HG03045 (cell line): ENCODE data around the gene FAM168A.

Source experiments
- ATAC-seq: cut with Tn5 transposase; IDR thresholded peaks from one replicate; pipeline ENCODE4 v1.9.1; 2021; ENCODE audit warnings: mild to moderate bottlenecking, moderate library complexity; ENCODE audit not compliant: unreplicated experiment

The FAM168A gene

DNA sequence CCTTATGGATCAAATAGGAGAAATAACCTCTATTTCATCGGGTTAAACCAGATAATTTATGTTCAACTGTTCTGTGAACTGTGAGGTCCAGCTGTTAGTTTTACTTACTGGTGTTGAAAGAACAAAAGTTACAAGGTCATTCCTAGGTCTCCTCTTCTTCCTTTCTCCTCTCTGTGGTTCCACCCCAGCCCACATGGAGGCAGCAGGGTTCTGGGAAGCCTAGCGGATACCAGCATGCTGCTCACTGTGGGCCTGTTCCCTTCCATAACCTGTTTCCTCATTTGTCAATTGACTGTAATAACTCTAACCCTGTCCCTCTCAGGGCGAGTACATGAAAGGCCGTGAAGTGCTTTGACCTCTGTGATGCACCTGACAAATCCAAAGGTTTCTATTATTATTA lies 193.9 kb downstream of the FAM168A start:
- no peak for ATAC-seq

DNA sequence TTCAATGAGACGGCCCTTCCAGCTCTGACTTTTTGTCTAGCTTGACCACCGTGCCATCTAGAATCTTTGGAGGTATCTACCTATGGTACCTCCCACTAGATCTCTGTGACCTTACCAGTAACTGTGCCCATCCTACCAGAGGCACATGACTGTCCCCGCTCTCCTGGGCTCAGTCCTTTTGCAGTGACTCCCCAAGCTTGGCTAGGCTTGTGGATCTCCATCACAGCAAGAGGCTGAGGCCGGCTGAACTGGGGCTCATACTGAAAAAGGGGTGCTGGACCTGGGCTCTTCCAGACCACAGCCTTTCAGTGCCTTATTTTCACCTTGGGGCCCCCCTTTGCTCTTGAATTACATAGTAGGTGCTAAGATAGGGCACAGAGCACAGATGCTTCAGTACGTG lies 194.4 kb downstream of the FAM168A start:
- ATAC-seq, result no peak

DNA sequence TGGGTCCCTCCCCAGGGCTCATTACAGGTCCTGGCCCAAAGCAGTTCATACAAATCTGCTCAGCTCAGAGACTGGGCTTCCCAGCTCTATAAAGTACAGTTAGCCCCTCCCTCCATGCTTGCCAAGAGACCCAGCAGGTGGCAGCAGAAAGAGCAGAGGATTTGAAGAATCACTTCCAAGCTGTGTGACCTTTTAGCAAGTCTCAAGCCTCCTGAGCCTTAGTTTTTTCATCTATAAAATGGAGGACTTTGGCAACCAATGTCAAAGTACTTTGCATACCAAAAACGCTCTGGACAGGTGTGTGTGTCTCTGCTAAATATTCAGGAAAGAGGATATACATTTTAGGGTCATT lies 195.1 kb downstream of the FAM168A start:
- no peak for ATAC-seq

DNA sequence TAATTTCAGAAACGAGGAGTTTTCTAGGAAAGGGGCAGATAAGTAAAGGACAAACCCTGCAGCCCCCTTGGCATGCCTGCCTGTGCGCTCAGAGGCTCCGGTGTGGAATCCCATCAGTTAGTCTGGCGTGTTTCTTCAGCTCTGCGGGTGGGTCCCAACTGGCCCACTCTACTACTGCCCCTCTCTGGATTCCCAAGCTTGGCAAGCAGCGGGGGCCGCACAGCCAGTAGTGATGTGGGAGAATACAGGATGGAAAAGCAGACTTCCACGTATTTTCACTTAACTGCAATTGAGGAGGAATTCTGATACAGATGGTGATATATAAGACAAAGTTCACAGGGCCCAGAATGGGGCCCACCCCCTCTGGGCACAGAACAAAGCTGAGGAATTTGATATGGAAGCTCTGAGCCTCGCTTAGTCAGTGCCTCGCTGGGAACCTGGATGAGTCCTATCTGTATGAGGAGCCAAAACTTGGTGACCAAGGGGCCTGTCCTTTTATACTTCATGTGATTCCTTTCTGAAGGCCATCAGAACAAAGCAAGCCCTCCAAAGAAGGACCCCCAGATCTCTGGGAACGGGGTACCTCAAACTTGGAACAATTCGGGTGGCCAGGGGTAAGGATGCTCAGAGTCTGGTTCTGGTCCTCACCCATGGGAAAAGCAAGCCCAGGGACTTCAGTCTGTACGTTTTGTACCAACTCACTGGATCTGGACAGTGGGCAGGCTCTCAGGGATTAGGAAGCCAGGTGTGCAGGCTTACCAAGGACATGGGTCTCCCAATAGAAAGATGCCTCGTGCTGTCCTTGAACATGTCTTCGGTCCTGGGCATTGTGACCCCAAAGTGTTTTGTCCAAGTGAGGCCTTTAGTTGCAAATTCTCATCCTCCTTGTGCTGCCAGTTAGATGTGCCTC lies 195.7 kb downstream of the FAM168A start:
- ATAC-seq, result no peak

DNA sequence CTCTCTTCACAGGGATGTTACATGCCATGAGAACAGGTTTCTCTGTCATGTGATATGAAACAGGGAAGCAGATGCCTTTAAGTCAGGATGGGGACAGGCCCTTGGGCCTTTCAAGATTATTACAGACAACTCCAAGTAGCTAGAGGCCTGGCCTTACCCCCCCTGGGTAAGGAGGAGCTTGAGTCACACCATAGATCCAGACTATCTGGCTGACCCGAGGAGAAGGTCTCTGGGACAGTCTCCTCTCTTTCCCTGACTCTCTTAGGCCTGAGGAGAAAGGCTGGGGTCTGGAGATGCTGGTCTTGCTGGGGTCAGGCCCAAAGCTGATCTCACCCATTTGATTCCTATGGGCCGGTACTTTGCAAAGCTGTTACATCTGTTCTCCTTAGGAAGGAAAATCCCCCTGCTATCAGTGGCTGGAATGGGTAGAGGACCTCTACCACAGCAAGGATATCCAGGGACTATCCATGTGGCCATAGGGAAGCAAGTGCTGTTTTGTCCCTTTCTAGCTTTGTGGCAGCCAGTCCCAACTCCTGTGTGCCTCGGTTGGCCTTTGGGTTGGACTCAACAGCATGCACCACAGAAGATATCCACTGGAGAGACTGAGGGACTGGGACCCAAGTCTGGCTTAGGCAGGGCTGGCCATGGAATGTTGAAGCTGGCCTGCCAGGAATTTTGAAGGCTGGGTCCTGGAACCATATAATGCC lies 196.5 kb downstream of the FAM168A start:
- ATAC-seq, result no peak

DNA sequence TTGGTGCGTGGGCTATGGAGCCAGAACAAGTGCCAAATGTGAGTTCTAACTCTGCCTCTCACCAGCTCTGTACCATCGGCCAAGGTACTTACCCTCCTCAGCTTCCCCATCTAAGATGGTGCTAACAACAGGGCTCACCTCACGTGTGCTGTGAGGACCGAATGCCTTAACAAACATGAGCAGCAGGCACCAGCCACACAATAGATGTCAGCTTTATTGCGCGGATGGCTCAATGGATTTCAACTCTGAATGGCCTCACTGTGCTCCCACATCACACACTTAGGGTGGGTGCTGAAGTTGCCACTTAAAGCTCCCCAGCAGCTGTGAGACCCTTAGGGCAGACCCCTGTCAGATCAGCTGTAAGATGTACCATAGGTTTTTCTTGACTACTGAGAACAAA lies 197.6 kb downstream of the FAM168A start:
- no peak for ATAC-seq

DNA sequence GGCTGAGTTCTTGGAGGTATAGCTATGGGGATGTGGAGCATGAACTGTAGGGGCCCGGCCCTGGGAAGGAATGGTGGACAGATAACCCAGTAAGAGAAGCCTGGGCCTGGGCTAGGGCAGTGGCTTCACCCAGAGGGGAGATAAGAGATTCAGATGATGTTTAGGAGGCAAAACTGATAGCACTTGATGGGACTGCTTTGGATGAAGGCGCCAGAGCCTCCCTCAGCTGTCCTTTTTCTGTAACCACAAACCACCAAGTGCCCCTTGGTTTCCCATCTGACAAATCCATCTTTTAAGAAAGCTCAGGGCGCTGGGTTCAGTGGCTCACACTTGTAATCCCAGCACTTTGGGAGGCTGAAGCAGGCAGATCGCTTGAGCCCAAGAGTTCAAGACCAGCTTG lies 198.3 kb downstream of the FAM168A start:
- ATAC-seq, result no peak

DNA sequence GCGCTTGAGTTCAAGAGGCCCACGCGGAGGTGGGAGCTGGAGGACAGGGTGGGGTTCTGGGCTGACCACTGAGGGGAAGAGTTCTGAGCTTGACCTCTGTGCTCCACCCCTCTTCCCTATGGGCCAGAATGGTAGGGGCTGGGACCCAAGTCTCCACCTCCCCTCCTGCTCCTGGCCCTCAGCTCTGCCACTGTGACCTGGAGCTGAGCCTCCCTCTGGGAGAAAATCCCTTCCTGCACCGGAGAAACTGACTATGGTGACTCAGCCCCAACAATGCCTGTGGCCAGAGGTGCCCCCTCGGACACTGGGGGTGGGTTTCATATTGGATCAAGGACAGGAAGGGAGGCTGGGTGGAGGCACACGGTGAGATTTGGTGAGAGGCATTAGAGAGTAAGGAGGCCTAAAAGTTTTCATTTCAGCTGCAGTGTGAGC lies 198.7 kb downstream of the FAM168A start:
- ATAC-seq, result no peak

DNA sequence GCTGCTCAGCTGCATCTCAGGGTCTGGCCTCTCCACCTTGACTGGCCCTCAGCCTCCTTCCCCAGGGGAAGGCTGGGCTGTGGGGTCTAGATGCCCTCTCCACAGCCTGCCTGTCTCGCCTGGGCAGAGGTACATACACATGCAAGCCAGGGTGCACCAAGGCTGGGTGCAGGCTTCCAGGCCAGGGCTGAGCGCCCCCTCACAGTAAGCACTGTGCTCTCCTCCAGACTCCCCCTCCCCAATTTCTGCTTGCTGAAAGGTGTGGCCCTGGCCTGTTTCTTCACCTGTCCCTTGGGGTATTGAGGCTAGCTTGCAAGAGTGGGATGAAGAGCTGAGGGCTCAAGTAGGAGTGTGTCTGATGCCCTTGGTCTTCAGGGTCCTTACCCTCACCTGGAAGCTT lies 199.2 kb downstream of the FAM168A start:
- ATAC-seq, result no peak

DNA sequence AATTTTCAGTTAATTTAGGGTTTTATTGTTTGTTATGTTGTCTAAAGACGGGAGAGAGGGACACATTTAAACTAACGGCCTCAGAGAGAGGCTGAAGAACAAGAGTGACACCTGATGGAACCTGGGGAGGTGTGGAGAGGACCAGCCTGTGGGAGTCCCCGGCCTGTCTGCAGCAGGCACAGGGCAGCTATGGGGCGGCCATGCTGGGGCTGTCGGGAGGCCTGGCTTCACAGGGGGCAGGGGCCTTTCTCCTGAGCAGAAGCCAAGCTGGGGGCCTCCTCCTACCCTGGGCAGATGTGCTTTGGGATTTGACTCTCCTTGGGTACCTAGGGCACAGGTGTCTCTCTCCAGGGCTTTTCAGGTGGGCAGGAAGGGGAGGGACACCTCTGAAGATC lies 199.8 kb downstream of the FAM168A start:
- no peak for ATAC-seq

DNA sequence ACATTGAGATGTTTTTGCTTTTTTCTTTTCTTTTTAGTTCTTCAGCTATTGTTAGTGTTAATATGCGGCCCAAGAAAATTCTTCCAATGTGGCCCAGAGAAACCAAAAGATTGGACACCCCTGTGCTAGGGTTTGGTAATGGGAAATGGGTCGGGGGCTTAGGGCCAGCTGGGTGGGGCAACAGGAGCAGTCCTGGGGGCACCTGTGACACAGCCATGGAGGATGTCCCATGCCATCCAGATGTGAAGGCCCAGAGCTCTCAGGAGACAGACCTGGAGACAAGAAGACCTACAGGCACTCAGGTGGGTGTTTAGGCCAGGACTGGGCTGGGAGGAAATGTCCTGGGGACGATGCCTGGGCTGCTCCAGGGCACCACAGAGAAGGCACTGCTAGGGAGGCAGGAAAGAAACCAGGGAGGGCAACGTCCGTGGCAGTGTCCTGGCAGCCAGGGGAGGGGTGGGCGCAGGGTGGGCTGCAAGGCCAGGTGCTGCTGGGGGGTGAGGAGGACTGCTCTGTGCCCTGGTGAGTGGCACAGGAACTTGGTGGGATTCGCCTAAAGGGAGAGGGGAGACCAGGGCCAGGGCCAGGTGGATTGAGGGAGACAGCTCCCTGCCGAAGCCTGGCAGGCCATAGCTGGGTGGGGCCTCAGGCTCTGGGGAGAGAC lies 200.3 kb downstream of the FAM168A start:
- ATAC-seq, result no peak

DNA sequence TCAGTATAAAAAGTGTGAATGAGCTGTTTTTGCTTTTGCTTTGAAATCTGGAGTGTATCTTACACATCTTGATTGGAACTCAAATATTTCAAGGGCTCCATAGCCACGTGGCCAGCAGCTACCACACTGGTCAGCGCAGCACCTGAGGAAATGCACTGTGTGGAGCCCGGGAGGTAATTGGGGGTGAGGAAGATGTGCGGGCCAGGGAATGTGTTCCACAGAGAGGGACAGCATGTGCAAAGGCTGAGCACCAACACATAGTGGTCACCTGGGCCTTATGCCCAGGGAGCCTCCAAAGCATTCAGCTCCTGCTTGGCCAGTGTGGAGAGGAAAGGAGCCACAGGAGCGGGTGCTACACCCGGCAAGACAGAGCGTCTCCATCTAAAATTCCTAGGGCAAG lies 200.9 kb downstream of the FAM168A start:
- no peak for ATAC-seq

DNA sequence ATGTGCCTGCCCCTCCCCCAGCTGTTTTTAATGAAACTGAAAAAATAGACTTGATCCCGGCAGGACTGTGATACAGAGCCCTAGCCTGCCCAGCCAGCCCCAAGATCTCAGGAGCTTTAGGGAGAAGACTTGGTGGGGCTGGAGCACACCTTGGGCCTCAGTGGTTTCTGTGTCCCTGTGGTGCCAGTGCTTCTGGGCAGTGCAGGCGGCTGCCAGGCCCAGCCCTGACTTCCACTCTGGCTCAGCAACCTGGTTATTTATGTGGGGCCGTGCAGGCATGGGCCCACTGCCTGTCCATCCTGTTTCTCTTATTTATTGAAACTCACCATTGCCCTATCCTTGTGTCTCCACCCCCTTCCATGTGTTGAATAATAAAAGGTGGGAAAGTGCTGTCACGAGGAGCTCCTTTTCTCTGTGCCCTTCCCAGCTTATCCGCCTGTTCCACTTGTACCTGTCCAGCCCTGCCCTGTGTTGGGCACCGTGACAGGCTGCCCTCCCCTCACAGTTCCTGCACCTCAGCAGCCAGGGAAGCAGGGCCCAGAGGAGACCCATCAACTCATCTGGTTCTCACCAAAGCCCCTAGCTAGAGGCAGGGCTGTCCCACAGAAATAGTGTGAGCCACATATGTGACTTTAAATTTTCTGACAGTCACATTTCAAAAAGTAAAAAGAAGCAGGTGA lies 201.5 kb downstream of the FAM168A start:
- no peak for ATAC-seq

DNA sequence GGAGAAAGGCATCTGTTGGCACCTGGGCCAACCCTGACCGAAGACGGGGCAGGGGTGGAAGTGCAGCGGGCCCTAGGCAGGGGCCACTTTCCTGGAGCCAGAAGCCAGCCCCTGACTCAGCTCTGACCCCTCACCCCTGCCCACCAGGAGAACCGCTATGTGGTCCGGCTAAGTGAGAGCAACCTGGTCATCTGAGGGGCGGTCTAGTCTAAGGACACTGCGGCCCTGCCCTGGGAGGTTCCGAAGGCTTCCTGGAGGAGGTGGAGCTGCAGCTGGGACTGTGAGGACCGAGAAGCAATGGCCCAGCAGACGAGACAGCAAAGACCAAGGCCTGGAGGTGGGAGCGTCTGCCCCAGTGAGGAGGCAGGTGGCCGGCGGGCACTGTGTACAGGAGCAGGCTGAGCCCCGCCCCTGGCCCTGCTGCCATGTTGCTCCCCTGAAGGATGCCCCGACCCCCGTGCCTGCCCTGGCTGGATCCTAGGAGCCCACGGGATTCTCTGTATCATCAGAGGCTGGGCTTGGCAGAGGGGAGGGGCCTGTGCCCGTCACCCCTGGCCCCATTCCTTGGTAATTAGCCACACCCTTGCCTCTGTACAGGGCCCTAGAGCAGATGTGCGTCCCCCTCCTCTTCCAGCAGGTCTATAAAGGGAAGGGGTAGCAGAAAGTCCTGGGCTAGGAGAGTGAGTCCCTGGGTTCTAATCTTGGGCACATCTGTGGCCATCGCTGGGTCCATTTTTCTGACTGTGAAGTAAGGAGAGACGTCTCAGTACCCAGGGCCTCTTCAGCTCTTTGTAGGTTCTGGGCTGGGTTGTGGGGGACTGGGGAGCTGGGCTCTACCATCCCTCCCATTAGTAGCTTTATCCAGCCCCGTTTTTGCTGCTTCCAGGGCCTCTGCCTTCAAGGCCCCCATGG lies 202.4 kb downstream of the FAM168A start:
- no peak for ATAC-seq

DNA sequence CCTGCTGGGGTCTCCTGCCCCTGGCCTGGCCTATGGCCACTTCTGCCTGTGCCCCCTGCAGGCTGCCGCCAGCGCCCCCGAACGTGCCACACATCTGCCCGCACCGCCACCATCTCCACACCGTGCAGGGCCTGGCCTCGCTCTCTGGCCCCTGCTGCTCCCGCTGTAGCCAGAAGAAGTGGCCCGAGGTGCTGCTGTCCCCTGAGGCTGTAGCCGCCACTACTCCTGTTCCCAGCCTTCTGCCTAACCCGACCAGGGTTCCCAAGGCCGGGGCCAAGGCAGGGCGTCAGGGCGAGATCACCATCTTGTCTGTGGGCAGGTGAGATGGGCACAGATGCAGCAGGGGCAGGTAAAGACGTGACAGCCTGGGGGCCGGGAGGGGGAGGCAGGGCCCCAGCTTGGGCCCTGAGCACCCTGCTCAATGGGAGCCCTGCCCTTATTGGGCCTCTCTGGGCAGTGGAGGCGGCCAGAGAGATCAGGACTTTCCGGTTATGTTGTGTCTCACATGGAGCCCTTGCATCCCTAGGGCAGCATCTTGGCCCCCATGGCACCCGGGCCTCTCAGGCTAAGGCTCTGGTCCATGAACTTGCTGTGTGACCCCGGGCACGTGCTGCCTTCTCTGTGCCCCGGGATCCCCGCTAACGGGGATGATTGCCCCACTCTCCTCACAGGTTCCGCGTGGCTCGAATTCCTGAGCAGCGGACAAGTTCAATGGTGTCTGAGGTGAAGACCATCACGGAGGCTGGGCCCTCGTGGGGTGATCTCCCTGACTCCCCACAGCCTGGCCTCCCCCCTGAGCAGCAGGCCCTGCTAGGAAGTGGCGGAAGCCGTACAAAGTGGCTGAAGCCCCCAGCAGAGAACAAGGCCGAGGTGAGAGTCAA lies 203.3 kb downstream of the FAM168A start:
- no peak for ATAC-seq

DNA sequence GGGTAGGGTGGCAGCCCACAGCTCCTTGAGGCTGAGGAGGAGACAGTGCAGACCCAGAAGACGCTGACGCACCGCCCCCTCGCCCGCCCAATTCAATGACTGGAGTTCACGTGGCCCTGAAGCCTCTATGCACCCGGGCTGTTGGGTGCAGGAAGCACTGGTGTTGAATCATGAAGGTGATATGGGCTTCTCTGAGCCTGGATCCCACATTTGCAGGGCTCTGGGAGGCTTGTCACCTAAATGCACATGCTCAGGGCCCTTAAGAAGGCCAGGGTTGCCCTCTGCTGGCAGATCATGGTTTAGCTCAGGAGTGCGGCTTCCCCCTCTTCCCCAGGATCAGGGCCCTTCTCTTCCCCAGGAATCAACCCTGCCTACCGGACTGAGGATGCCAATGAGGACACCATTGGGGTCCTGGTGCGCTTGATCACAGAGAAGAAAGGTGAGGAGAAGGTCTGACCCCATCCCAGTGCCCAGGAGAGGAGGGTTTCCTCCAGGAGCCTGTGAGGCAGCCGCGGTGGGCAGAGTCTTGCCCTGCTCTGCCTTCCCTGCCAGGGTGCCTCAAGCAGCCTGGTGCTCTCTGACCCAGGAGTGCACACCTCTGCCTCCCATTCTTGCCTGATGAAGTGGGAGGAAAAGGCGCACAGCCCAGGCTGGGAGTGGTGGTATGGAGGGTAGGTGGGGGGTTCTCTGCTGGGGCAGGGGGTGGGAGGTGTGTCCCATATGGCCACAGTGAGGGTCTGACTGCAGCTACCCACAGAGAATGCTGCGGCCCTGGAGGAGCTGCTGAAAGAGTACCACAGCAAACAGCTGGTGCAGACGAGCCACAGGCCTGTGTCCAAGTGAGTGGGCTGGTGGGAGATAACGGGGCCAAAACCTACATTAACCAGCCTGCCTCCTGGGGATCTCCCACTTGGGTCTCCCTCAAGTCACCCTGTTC lies 204.2 kb downstream of the FAM168A start:
- no peak for ATAC-seq

DNA sequence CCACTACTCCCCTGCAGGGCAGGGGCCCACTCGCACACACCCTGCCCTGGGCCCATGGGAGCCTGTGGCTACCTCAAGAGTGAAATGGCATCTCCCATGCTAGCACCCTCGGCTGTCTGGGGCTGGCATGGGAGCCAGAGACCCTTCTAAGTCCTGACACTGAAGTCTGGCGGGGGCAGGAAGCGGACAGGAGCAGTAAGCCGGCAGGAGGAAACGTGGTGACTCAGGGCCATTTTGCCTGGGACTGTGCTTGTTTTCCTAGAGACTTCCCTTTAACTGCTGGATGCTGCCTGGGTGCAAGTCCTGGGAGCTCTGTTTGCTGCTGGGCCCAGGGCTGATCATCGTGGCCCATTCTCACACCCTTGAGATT lies 204.9 kb downstream of the FAM168A start:
- no peak for ATAC-seq
